WTC11 (cell line): ENCODE measurements around the gene RASGEF1C. TPM values are rescaled to one million over a fixed set of nuclear protein-coding genes. Genes with fewer than 3 reads are reported as not detected.

Experiments
- ATAC-seq: fragments of 200-7000 bp; cut with Tn5 transposase; 2 replicates; pipeline ENCODE4 v1.10.0; 2021; ENCODE audit warnings: mild to moderate bottlenecking, moderate library complexity
- CTCF ChIA-PET: fragments of 300-600 bp; sonication (Branson Sonifier 250); formaldehyde crosslinking; loops from one replicate; lab custom pipeline; 2021; ENCODE audit warnings: antibody characterized with exemption; lab: Charles Lee
- POLR2A ChIA-PET: fragments of 350-600 bp; sonication (Branson Sonifier 250); formaldehyde crosslinking; loops from one replicate; lab custom pipeline; 2021; ENCODE audit warnings: antibody characterized with exemption; lab: Charles Lee
- DNase-seq: peaks from one replicate; pipeline ENCODE4 v3.0.0; 2021; ENCODE audit warnings: low spot score
- H3K27ac Mint-ChIP-seq: 2 replicates; pipeline ENCODE4 v1.8.0; 2021; ENCODE audit warnings: mixed read lengths
- H3K27me3 Mint-ChIP-seq: 2 replicates; pipeline ENCODE4 v1.8.0; 2021; ENCODE audit warnings: low read depth, mild to moderate bottlenecking, moderate library complexity, mixed read lengths
- H3K36me3 Mint-ChIP-seq: 2 replicates; pipeline ENCODE4 v1.8.0; 2021; ENCODE audit warnings: mixed read lengths
- H3K4me1 Mint-ChIP-seq: 2 replicates; pipeline ENCODE4 v1.8.0; 2022; ENCODE audit warnings: mixed read lengths
- H3K4me3 Mint-ChIP-seq: 2 replicates; pipeline ENCODE4 v1.8.0; 2021; ENCODE audit warnings: mild to moderate bottlenecking, moderate library complexity, mixed read lengths
- H3K9me3 Mint-ChIP-seq: 2 replicates; pipeline ENCODE4 v1.8.0; 2021; ENCODE audit warnings: mixed read lengths
- AR ChIP-seq: fragments of 250-450 bp; sonication (Bioruptor Pico); IDR thresholded peaks from 2 replicates; pipeline ENCODE4 v1.9.0; 2021; ENCODE audit warnings: mild to moderate bottlenecking
- ATF3 ChIP-seq: sonication (generic); formaldehyde crosslinking; conservative IDR thresholded peaks from 2 replicates; pipeline ENCODE4 v1.8.1; 2022; ENCODE audit warnings: mild to moderate bottlenecking, missing genetic modification reagents
- CBFB ChIP-seq: sonication (generic); formaldehyde crosslinking; IDR thresholded peaks from 2 replicates; pipeline ENCODE4 v1.8.1; 2022; ENCODE audit warnings: mild to moderate bottlenecking, low read depth, missing genetic modification reagents
- CREB1 ChIP-seq: sonication (generic); formaldehyde crosslinking; IDR thresholded peaks from 2 replicates; pipeline ENCODE4 v1.8.0; 2023; ENCODE audit warnings: mild to moderate bottlenecking, missing genetic modification reagents
- E2F5 ChIP-seq: sonication (generic); formaldehyde crosslinking; IDR thresholded peaks from 2 replicates; pipeline ENCODE4 v1.8.1; 2022; ENCODE audit warnings: mild to moderate bottlenecking, moderate library complexity, missing genetic modification reagents
- FOXJ3 ChIP-seq: sonication (generic); formaldehyde crosslinking; IDR thresholded peaks from 2 replicates; pipeline ENCODE4 v1.9.0; 2021; ENCODE audit warnings: missing genetic modification reagents, mild to moderate bottlenecking, borderline replicate concordance
- GTF2I ChIP-seq: fragments of 250-450 bp; sonication (Bioruptor Pico); conservative IDR thresholded peaks from 2 replicates; pipeline ENCODE4 v1.4.0; 2021; ENCODE audit warnings: mild to moderate bottlenecking
- KAT7 ChIP-seq: sonication (generic); formaldehyde crosslinking; IDR thresholded peaks from 2 replicates; pipeline ENCODE4 v1.8.1; 2023; ENCODE audit warnings: missing genetic modification reagents, mild to moderate bottlenecking, borderline replicate concordance
- MXD4 ChIP-seq: fragments of 250-450 bp; sonication (Bioruptor Pico); IDR thresholded peaks from 2 replicates; pipeline ENCODE4 v1.8.0; 2021; ENCODE audit warnings: mild to moderate bottlenecking, moderate library complexity, borderline replicate concordance
- NFE2L1 ChIP-seq: sonication (generic); formaldehyde crosslinking; IDR thresholded peaks from 2 replicates; pipeline ENCODE4 v1.8.1; 2023; ENCODE audit warnings: missing genetic modification reagents
- RELA ChIP-seq: sonication (generic); formaldehyde crosslinking; IDR thresholded peaks from 2 replicates; pipeline ENCODE4 v1.8.1; 2022; ENCODE audit warnings: missing genetic modification reagents, mild to moderate bottlenecking, borderline replicate concordance
- SMAD3 ChIP-seq: sonication (generic); formaldehyde crosslinking; IDR thresholded peaks from 2 replicates; pipeline ENCODE4 v1.8.0; 2022; ENCODE audit warnings: missing genetic modification reagents, mild to moderate bottlenecking, borderline replicate concordance
- SP1 ChIP-seq: sonication (generic); formaldehyde crosslinking; conservative IDR thresholded peaks from 2 replicates; pipeline ENCODE4 v1.8.1; 2022; ENCODE audit warnings: missing genetic modification reagents
- TEAD4 ChIP-seq: sonication (generic); formaldehyde crosslinking; IDR thresholded peaks from 2 replicates; pipeline ENCODE4 v1.8.0; 2022; ENCODE audit warnings: mild to moderate bottlenecking, missing genetic modification reagents
- TP53 ChIP-seq: sonication (generic); formaldehyde crosslinking; IDR thresholded peaks from 2 replicates; pipeline ENCODE4 v1.8.1; 2023; ENCODE audit warnings: mild to moderate bottlenecking, missing genetic modification reagents
- ZMAT4 ChIP-seq: fragments of 250-450 bp; sonication (Bioruptor Pico); IDR thresholded peaks from 2 replicates; pipeline ENCODE4 v1.9.0; 2021; ENCODE audit warnings: mild to moderate bottlenecking
- ZNF121 ChIP-seq: sonication (generic); formaldehyde crosslinking; IDR thresholded peaks from 2 replicates; pipeline ENCODE4 v1.8.0; 2023; ENCODE audit warnings: missing genetic modification reagents
- ZNF232 ChIP-seq: sonication (generic); formaldehyde crosslinking; IDR thresholded peaks from 2 replicates; pipeline ENCODE4 v1.8.0; 2022; ENCODE audit warnings: mild to moderate bottlenecking, missing genetic modification reagents
- ZNF512 ChIP-seq: sonication (generic); formaldehyde crosslinking; IDR thresholded peaks from 2 replicates; pipeline ENCODE4 v1.8.1; 2022; ENCODE audit warnings: missing genetic modification reagents, borderline replicate concordance
- total RNA-seq: library from RNA; stranded (reverse); gene quantifications from 3 replicates; pipeline ENCODE4 v1.2.3, GENCODE V29; 2021
- TF ChIP-seq, protein P1 (sequence below): sonication (generic); formaldehyde crosslinking; IDR thresholded peaks from 2 replicates; pipeline ENCODE4 v1.8.1; 2023; ENCODE audit warnings: mild to moderate bottlenecking, missing genetic modification reagents, borderline replicate concordance
- TF ChIP-seq, protein P2 (sequence below): fragments of 250-450 bp; sonication (Bioruptor Pico); conservative IDR thresholded peaks from 2 replicates; pipeline ENCODE4 v1.9.0; 2021; ENCODE audit warnings: mild to moderate bottlenecking

The RASGEF1C gene
- total RNA-seq, 1 experiment from 2014 or later, result 0.96 TPM

- TF ChIP-seq, protein P1, sequence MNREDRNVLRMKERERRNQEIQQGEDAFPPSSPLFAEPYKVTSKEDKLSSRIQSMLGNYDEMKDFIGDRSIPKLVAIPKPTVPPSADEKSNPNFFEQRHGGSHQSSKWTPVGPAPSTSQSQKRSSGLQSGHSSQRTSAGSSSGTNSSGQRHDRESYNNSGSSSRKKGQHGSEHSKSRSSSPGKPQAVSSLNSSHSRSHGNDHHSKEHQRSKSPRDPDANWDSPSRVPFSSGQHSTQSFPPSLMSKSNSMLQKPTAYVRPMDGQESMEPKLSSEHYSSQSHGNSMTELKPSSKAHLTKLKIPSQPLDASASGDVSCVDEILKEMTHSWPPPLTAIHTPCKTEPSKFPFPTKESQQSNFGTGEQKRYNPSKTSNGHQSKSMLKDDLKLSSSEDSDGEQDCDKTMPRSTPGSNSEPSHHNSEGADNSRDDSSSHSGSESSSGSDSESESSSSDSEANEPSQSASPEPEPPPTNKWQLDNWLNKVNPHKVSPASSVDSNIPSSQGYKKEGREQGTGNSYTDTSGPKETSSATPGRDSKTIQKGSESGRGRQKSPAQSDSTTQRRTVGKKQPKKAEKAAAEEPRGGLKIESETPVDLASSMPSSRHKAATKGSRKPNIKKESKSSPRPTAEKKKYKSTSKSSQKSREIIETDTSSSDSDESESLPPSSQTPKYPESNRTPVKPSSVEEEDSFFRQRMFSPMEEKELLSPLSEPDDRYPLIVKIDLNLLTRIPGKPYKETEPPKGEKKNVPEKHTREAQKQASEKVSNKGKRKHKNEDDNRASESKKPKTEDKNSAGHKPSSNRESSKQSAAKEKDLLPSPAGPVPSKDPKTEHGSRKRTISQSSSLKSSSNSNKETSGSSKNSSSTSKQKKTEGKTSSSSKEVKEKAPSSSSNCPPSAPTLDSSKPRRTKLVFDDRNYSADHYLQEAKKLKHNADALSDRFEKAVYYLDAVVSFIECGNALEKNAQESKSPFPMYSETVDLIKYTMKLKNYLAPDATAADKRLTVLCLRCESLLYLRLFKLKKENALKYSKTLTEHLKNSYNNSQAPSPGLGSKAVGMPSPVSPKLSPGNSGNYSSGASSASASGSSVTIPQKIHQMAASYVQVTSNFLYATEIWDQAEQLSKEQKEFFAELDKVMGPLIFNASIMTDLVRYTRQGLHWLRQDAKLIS (CRISPR knock-in tag), result no peak
- no peak for TF ChIP-seq CBFB
- no peak for TF ChIP-seq FOXJ3 (CRISPR knock-in tag)
- TF ChIP-seq CREB1 (CRISPR knock-in tag), result no peak
- TF ChIP-seq KAT7 (CRISPR knock-in tag), result no peak
- TF ChIP-seq ZMAT4, result no peak
- TF ChIP-seq SMAD3 (CRISPR knock-in tag), result no peak
- TF ChIP-seq NFE2L1, result no peak
- TF ChIP-seq MXD4 (CRISPR knock-in tag), result no peak
- no peak for TF ChIP-seq TP53 (CRISPR knock-in tag)
- TF ChIP-seq ZNF512 (CRISPR knock-in tag), result no peak
- TF ChIP-seq SP1 (CRISPR knock-in tag), result no peak
- TF ChIP-seq ATF3, result no peak
- no peak for TF ChIP-seq GTF2I
Measured at GRCh38 chr5:180100621-180101450, 108.2 kb downstream of the RASGEF1C start (continued).

DNA sequence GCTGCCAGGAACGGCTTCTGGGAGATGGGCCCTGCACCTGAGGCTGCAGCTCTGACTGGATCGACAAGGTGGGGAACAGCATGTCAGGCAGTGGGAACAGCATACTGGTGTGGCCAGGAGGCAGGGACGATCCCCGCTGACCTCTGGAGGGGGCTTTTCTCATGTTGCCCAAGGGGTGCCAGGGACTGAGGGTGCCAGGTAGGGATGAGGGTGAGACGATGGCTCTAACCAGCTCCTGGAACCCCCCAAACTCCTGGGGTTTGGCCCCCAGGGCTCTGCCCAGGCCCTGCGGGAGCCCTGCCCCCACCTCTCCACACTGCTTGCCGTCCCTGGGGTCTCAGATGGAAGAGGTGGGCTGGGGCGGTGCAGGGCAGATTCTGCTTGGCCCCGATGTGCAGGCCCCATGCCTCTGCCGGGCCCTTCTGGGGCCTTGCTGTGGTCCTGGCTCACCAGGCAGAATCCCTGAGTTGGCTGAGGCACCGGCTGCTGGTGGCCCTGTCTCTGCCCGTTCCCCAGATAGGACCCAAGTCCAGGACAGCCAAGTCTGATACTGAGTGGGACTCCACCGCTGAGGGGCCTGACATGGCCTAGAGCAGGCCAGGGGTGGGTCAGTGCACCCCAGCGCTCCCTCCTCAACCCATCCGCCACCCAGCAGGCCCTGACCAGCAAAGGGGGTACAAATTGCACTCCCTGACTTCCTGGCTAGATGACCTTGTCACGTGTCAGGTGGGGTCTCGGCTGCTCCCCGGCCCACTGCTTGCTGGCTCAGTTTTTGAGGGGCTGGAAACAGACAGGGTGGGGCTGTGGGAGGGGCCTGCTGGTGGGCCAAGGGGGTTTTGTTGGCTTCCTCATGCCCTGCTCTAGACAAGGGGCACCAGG lies 109.0 kb downstream of the RASGEF1C start:
- Mint-ChIP-seq H3K27ac (no peak overlapping the region), H3K36me3 (no peaks in the 10 kb centered on the region), H3K9me3 (peaks cover 14% of the 10 kb centered on the region), H3K27me3 (peaks cover 2% of the 10 kb centered on the region), H3K4me1 (no peaks in the 10 kb centered on the region), H3K4me3 (no peak overlapping the region)
- TF ChIP-seq SMAD3 (CRISPR knock-in tag) (no peak), ZNF121 (CRISPR knock-in tag) (no peak), TEAD4 (CRISPR knock-in tag) (no peak), AR (CRISPR knock-in tag) (no peak), RELA (CRISPR knock-in tag) (no peak), E2F5 (CRISPR knock-in tag) (no peak), ZNF232 (CRISPR knock-in tag) (no peak)
- TF ChIP-seq, protein P2, sequence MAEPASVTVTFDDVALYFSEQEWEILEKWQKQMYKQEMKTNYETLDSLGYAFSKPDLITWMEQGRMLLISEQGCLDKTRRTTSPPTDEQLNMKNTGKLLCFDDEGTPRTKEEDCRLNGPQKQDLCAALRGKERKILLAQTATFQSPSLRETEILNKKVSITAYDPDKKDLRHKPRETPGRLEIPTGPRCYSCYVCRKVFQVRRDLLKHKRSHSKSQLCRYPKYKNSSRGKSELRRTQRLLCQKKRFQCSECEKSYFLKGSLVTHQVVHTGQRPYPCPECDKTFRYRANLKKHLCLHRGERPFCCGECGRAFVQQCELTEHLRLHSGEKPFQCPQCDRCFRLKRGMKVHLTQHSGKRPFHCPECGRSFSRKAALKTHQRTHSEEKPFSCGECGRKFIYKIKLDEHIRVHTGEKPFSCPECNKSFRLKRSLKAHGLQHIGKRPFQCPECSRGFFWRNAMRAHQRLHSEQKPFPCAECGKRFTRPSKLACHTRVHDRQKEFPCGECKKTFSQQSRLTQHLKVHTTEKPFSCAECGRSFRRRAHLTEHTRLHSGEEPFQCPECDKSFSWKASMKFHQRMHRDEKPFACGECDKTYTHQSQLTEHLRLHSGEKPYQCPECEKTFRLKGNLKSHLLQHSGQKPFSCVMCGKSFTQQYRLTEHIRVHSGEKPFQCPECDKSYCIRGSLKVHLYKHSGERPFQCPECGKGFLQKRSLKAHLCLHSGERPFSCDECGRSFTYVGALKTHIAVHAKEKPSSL (CRISPR knock-in tag), result no peak
- no peak for ATAC-seq
- CTCF ChIA-PET, result interaction anchor here (0.6 kb wide), 1 partner anchor 10 kb away, joined by 4 read pairs; no protein-coding TSS in a partner anchor
- POLR2A ChIA-PET, result no interaction called here
- DNase-seq, result no peak
